GM23338 (cell line): ENCODE data around the gene UBAP2. TPM values are rescaled to one million over a fixed set of nuclear protein-coding genes. Genes with fewer than 3 reads are reported as not detected.

Experiments used
- ATAC-seq: fragments of 200-7000 bp; cut with Tn5 transposase; 3 replicates; pipeline ENCODE4 v1.9.1; 2020
- DNase-seq: peaks from one replicate; pipeline ENCODE4 v3.0.0-alpha.2; 2015; ENCODE audit warnings: low spot score
- H2AFZ ChIP-seq: fragments of 200-600 bp; sonication (generic); 2 replicates; pipeline ENCODE4 v1.8.0; 2016; ENCODE audit warnings: antibody characterized with exemption, mild to moderate bottlenecking, moderate library complexity
- H3F3A ChIP-seq: fragments of 200-600 bp; sonication (generic); replicated peaks from 2 replicates; pipeline ENCODE4 v1.8.0; 2017; ENCODE audit warnings: antibody characterized with exemption, mixed run types, low read depth
- H3K27ac ChIP-seq: fragments of 200-600 bp; sonication (generic); 2 replicates; pipeline ENCODE4 v1.6.1; 2016; ENCODE audit warnings: low read depth
- H3K27me3 ChIP-seq: fragments of 200-600 bp; sonication (generic); 2 replicates; pipeline ENCODE4 v1.8.0; 2016; ENCODE audit warnings: mild to moderate bottlenecking, mixed run types, moderate library complexity; ENCODE audit not compliant: insufficient read depth
- H3K36me3 ChIP-seq: fragments of 200-600 bp; sonication (generic); 2 replicates; pipeline ENCODE4 v1.8.0; 2016; ENCODE audit warnings: mild to moderate bottlenecking; ENCODE audit not compliant: insufficient read depth
- H3K4me1 ChIP-seq: fragments of 200-600 bp; sonication (generic); 2 replicates; pipeline ENCODE4 v1.8.0; 2016; ENCODE audit warnings: mild to moderate bottlenecking, moderate library complexity; ENCODE audit not compliant: insufficient read depth
- H3K4me2 ChIP-seq: fragments of 200-600 bp; sonication (generic); 2 replicates; pipeline ENCODE4 v1.7.1; 2017; ENCODE audit warnings: mixed run types
- H3K4me3 ChIP-seq: fragments of 200-600 bp; sonication (generic); 2 replicates; pipeline ENCODE4 v1.6.1; 2016; ENCODE audit warnings: mixed run types
- H3K79me2 ChIP-seq: fragments of 200-600 bp; sonication (generic); replicated peaks from 2 replicates; pipeline ENCODE4 v1.8.0; 2017; ENCODE audit warnings: mild to moderate bottlenecking; ENCODE audit not compliant: insufficient read depth
- H3K9me2 ChIP-seq: fragments of 200-600 bp; sonication (generic); 2 replicates; pipeline ENCODE4 v1.8.0; 2017; ENCODE audit not compliant: insufficient read depth
- H4K20me1 ChIP-seq: fragments of 200-600 bp; sonication (generic); replicated peaks from 2 replicates; pipeline ENCODE4 v1.8.0; 2017; ENCODE audit warnings: mild to moderate bottlenecking; ENCODE audit not compliant: insufficient read depth
- H3K27ac Mint-ChIP-seq: 2 replicates; pipeline ENCODE4 v1.8.0; 2020; ENCODE audit warnings: inconsistent platforms, mild to moderate bottlenecking, moderate library complexity, mixed read lengths
- H3K27me3 Mint-ChIP-seq: 3 replicates; pipeline ENCODE4 v1.8.0; 2022; ENCODE audit warnings: low read depth, mild to moderate bottlenecking, moderate library complexity, mixed read lengths, inconsistent platforms; ENCODE audit not compliant: insufficient read depth, poor library complexity
- H3K36me3 Mint-ChIP-seq: 3 replicates; pipeline ENCODE4 v1.8.0; 2021; ENCODE audit warnings: low read depth, mild to moderate bottlenecking, inconsistent platforms, moderate library complexity, mixed read lengths
- H3K4me1 Mint-ChIP-seq: 3 replicates; pipeline ENCODE4 v1.8.0; 2020; ENCODE audit warnings: mild to moderate bottlenecking, inconsistent platforms, mixed read lengths
- H3K4me3 Mint-ChIP-seq: 3 replicates; pipeline ENCODE4 v1.8.0; 2021; ENCODE audit warnings: moderate library complexity, mild to moderate bottlenecking, inconsistent platforms, mixed read lengths
- H3K9me3 Mint-ChIP-seq: 3 replicates; pipeline ENCODE4 v1.8.0; 2020; ENCODE audit warnings: moderate library complexity, mild to moderate bottlenecking, inconsistent platforms, mixed read lengths
- CREB1 ChIP-seq: fragments of 250-450 bp; sonication (Bioruptor Pico); IDR thresholded peaks from 2 replicates; pipeline ENCODE4 v1.5.0; 2020; ENCODE audit warnings: low read depth, mild to moderate bottlenecking, moderate library complexity
- CTCF ChIP-seq, 2 experiments: fragments of 200-600 bp in 1 of 2; sonication (generic) in 1 of 2; conservative IDR thresholded peaks; 2 replicates each; pipeline versions ENCODE4 v1.5.1 to v1.6.1; 2016 to 2017; ENCODE audit warnings: antibody characterized with exemption in 2 of 2, low read depth in 2 of 2, mild to moderate bottlenecking in 2 of 2, moderate library complexity in 1 of 2
- ETS1 ChIP-seq: IDR thresholded peaks from 2 replicates; pipeline ENCODE4 v1.6.1; 2016; ENCODE audit warnings: antibody characterized with exemption
- EZH2 ChIP-seq: fragments of 200-600 bp; sonication (generic); IDR thresholded peaks from one replicate; pipeline ENCODE4 v1.8.0; 2017; ENCODE audit warnings: antibody characterized with exemption, mild to moderate bottlenecking, low read depth; ENCODE audit not compliant: unreplicated experiment
- EZH2phosphoT487 ChIP-seq: fragments of 200-600 bp; sonication (generic); IDR thresholded peaks from one replicate; pipeline ENCODE4 v1.8.1; 2018; ENCODE audit warnings: antibody characterized with exemption; ENCODE audit not compliant: unreplicated experiment
- JUNB ChIP-seq: IDR thresholded peaks from one replicate; pipeline ENCODE4 v1.6.1; 2016; ENCODE audit warnings: antibody characterized with exemption; ENCODE audit not compliant: unreplicated experiment
- NANOG ChIP-seq: IDR thresholded peaks from 2 replicates; pipeline ENCODE4 v1.6.1; 2016; ENCODE audit warnings: antibody characterized with exemption, borderline replicate concordance
- POLR2AphosphoS5 ChIP-seq: IDR thresholded peaks from 2 replicates; pipeline ENCODE4 v1.6.1; 2016; ENCODE audit warnings: antibody characterized with exemption, low read depth
- REST ChIP-seq: IDR thresholded peaks from one replicate; pipeline ENCODE4 v1.6.1; 2018; ENCODE audit warnings: antibody characterized with exemption; ENCODE audit not compliant: unreplicated experiment
- ZNF114 ChIP-seq: fragments of 250-450 bp; sonication (Bioruptor Pico); IDR thresholded peaks from 2 replicates; pipeline ENCODE4 v1.5.0; 2020; ENCODE audit warnings: mild to moderate bottlenecking, moderate library complexity
- ZNF331 ChIP-seq: fragments of 250-450 bp; sonication (Bioruptor Pico); IDR thresholded peaks from 2 replicates; pipeline ENCODE4 v1.5.0; 2020; ENCODE audit warnings: low read depth, mild to moderate bottlenecking, moderate library complexity
- ZNF462 ChIP-seq: fragments of 250-450 bp; sonication (Bioruptor Pico); IDR thresholded peaks from 2 replicates; pipeline ENCODE4 v1.5.0; 2020; ENCODE audit warnings: mild to moderate bottlenecking, moderate library complexity
- polyA plus RNA-seq: library from polyadenylated mRNA; unstranded; fragments of >200 nt; fragmentation: Nextera tagmentation; extraction: Ambion mirVana; gene quantifications from 2 replicates; pipeline ENCODE4 v1.2.1, GENCODE V29; 2016
- total RNA-seq: library from RNA; depleted of rRNA; stranded (reverse); fragments of >200 nt; shearing (Covaris generic); gene quantifications from 2 replicates; pipeline ENCODE4 v1.2.3, GENCODE V29; 2014

UBAP2 gene
- total and polyA plus RNA-seq, 2 experiments from 2014 or later: 47.4 to 56.4 TPM

GRCh38 chr9:33976414-33976813 lies 72.3 kb downstream of the UBAP2 start:
- Histone ChIP-seq H3K27ac (no peak overlapping the region), H3K9me2 (no peaks in the 10 kb centered on the region), H3K36me3 (peaks cover 22% of the 10 kb centered on the region), H3K79me2 (peaks cover 6% of the 10 kb centered on the region), H4K20me1 (peaks cover 1% of the 10 kb centered on the region), H3K4me1 (no peaks in the 10 kb centered on the region), H3K4me3 (no peak overlapping the region), H2AFZ (no peak overlapping the region), H3F3A (no peaks in the 10 kb centered on the region), H3K4me2 (no peak overlapping the region), H3K27me3 (no peaks in the 10 kb centered on the region)
- no peak for DNase-seq
- Mint-ChIP-seq H3K9me3 (no peaks in the 10 kb centered on the region), H3K4me1 (no peaks in the 10 kb centered on the region), H3K27ac (no peak overlapping the region), H3K27me3 (peaks cover 3% of the 10 kb centered on the region), H3K4me3 (no peak overlapping the region), H3K36me3 (peaks cover 51% of the 10 kb centered on the region)
- no peak for ATAC-seq
- TF ChIP-seq EZH2phosphoT487 (no peak), CREB1 (CRISPR knock-in tag) (no peak), ZNF114 (CRISPR knock-in tag) (no peak), ETS1 (no peak), CTCF (conservative IDR thresholded peaks at IDR 0.05; ENCODE audit: low read depth in 2 of 2) (no peak), POLR2AphosphoS5 (no peak), EZH2 (no peak), ZNF462 (CRISPR knock-in tag) (no peak), ZNF331 (CRISPR knock-in tag) (no peak), JUNB (no peak), NANOG (no peak), REST (no peak)
